ENCODE measurements around the gene MRPL30. TPM values are rescaled to one million over a fixed set of nuclear protein-coding genes. Genes with fewer than 3 reads are reported as not detected.
"Not testable (repeated sequence)": the region's sequence is repeated elsewhere in the genome, so short reads cannot be mapped to it uniquely, and the experiment has no call there.

MRPL30 gene
- 10 to 100 TPM; 25.4 to 50.8 (median 32.3) TPM for total RNA-seq
- 10 to 100 TPM; 16.8 to 51.5 (median 17.4) TPM for polyA plus RNA-seq
- long read RNA-seq, donor 1, transcript MRPL30-201 (6 exons, 2,605 nt): major isoform, 22 of 25 reads
- long read RNA-seq, donor 1, partial matches to known transcripts: 0 of 25 reads
- long read RNA-seq, donor 1, other reads (novel, unspliced or antisense): 0 of 25 reads
- long read RNA-seq, donor 2, transcript MRPL30-201 (6 exons, 2,605 nt): major isoform, 11 of 17 reads
- long read RNA-seq, donor 2, partial matches to known transcripts: 5 of 17 reads
- long read RNA-seq, donor 2, other reads (novel, unspliced or antisense): 0 of 17 reads
- long read RNA-seq, donor 3, transcript MRPL30-201 (6 exons, 2,605 nt): major isoform, 22 of 25 reads
- long read RNA-seq, donor 3, partial matches to known transcripts: 0 of 25 reads
- long read RNA-seq, donor 3, other reads (novel, unspliced or antisense): 0 of 25 reads
- long read RNA-seq, donor 4, transcript MRPL30-201 (6 exons, 2,605 nt): major isoform, 14 of 20 reads
- long read RNA-seq, donor 4, partial matches to known transcripts: 1 of 20 reads
- long read RNA-seq, donor 4, other reads (novel, unspliced or antisense): 3 of 20 reads
- long read RNA-seq, donor 5, transcript MRPL30-201 (6 exons, 2,605 nt): major isoform, 28 of 34 reads
- long read RNA-seq, donor 5, partial matches to known transcripts: 1 of 34 reads
- long read RNA-seq, donor 5, other reads (novel, unspliced or antisense): 5 of 34 reads
- long read RNA-seq, donor 6, partial matches to known transcripts: 4 of 10 reads
- long read RNA-seq, donor 6, other reads (novel, unspliced or antisense): 2 of 10 reads
- long read RNA-seq, donor 7, transcript MRPL30-201 (6 exons, 2,605 nt): major isoform, 8 of 9 reads
- long read RNA-seq, donor 7, partial matches to known transcripts: 0 of 9 reads
- long read RNA-seq, donor 7, other reads (novel, unspliced or antisense): 0 of 9 reads
- long read RNA-seq, donor 8, transcript MRPL30-201 (6 exons, 2,605 nt): major isoform, 21 of 22 reads
- long read RNA-seq, donor 8, partial matches to known transcripts: 0 of 22 reads
- long read RNA-seq, donor 8, other reads (novel, unspliced or antisense): 0 of 22 reads
- long read RNA-seq, donor 9, transcript MRPL30-201 (6 exons, 2,605 nt): major isoform, 14 of 17 reads
- long read RNA-seq, donor 9, partial matches to known transcripts: 0 of 17 reads
- long read RNA-seq, donor 9, other reads (novel, unspliced or antisense): 0 of 17 reads
- long read RNA-seq, donor 10, transcript MRPL30-201 (6 exons, 2,605 nt): major isoform, 8 of 9 reads
- long read RNA-seq, donor 10, partial matches to known transcripts: 0 of 9 reads
- long read RNA-seq, donor 10, other reads (novel, unspliced or antisense): 0 of 9 reads

GRCh38 chr2:99180755-99181623 is at the start of gene MRPL30, which contains the start of gene MITD1:
TSS of gene MRPL30 (plus strand) at chr2:99181184. CDS start at chr2:99186204, 5,020 bp downstream.
TSS of gene MITD1 (minus strand) at chr2:99181058. CDS start at chr2:99180981, 77 bp downstream.
- intact Hi-C loops (cut with DNase I): loop anchor here in 1 of 2 donors (10.0 kb wide), 1 partner anchor 154 kb away; the partner anchor contains the start of genes EIF5B and TXNDC9
- WGBS, 4 donors: 0 to 1% (median 0%) methylated on average over 29 to 39 of the region's 39 CpGs
- peak within 1 kb of the TSS; percentile 15 to 90 (median 68) for H3K27ac ChIP-seq
- DNase-seq: peak; percentile 90 to 98 (median 95)
- no peaks in the 10 kb centered on the region for H3K36me3 ChIP-seq (replicated peaks in 1 of 2)
- TF ChIP-seq CTCF (IDR thresholded peaks at IDR 0.05) (no peak), POLR2A (IDR thresholded peaks at IDR 0.05) (peak; percentile 65 to 84)
- no peaks in the 10 kb centered on the region for H3K9me3 ChIP-seq (replicated peaks in 1 of 3)
- no peaks in the 10 kb centered on the region for H3K27me3 ChIP-seq
- peak within 1 kb of the TSS; percentile 45 to 80 (median 59) for H3K4me3 ChIP-seq
- H3K4me1 ChIP-seq (replicated peaks in 1 of 2): peaks cover 22 to 44% of the 10 kb centered on the region in 2 donors

DNA sequence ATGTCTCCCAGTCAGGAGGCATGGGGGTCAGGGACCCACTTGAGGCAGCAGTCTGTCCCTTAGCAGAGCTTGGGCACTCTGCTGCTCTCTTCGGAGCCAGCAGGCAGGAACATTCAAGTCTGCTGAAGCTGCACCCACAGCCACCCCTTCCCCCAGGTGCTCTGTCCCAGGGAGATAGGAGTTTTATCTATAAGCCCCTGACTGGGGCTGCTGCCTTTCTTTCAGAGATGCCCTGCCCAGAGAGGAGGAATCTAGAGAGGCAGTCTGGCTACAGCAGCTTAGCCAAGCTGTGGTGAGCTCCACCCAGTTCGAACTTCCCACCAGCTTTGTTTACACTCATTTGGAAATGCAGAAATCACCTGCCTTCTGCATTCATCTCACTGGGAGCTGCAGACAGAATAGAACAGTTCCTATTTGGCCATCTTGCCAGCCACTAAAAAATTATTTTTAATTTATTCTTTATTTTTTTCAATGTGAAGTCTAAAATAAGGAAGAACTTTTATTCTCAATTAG is 45.9 kb upstream of the MRPL30 start:
- H3K27ac ChIP-seq; H3K4me3 ChIP-seq; H3K4me1 ChIP-seq (replicated peaks in 1 of 2); H3K36me3 ChIP-seq (replicated peaks in 1 of 2); H3K27me3 ChIP-seq; DNase-seq; intact Hi-C loops (cut with DNase I); H3K9me3 ChIP-seq (replicated peaks in 1 of 3): not testable (repeated sequence)
- WGBS, 4 donors: 57 to 95% (median 90%) methylated on average over 1 to 2 of the region's 2 CpGs

- no peak for TF ChIP-seq CTCF (IDR thresholded peaks at IDR 0.05)
- TF ChIP-seq POLR2A (IDR thresholded peaks at IDR 0.05): no peak
- 55 to 75% (median 67%) methylated on average over 4 of the region's 4 CpGs for WGBS, 4 donors
- peak in 3 of 7 donors; percentile 7 to 26 (median 24) for DNase-seq
- peaks cover 6 to 10% of the 10 kb centered on the region in 2 donors for H3K4me1 ChIP-seq (replicated peaks in 1 of 2)
- H3K4me3 ChIP-seq: no peak overlapping the region
- no peaks in the 10 kb centered on the region for H3K27me3 ChIP-seq
- H3K36me3 ChIP-seq (replicated peaks in 1 of 2): no peaks in the 10 kb centered on the region
- no peaks in the 10 kb centered on the region for H3K9me3 ChIP-seq (replicated peaks in 1 of 3)
- intact Hi-C loops (cut with DNase I): no loop called here
- H3K27ac ChIP-seq: no peak overlapping the region
These were observed 42.0 kb upstream of the MRPL30 start for GRCh38 chr2:99139003-99139402.

Measured in adrenal gland (tissue), 19 donors.